ENCODE results near the gene TGM5. TPM values are rescaled to one million over a fixed set of nuclear protein-coding genes. Genes with fewer than 3 reads are reported as not detected.

Gene TGM5
- total RNA-seq, 6 donors from 2014 or later, result 0.30 TPM; not detected in 5

GRCh38 chr15:43238671-43239131, 28.0 kb downstream of the TGM5 start:
- H3K27ac ChIP-seq, result no peak overlapping the region
- no peaks in the 10 kb centered on the region for H3K9me3 ChIP-seq
- H3K27me3 ChIP-seq, result no peaks in the 10 kb centered on the region
- TF ChIP-seq EP300 (IDR thresholded peaks at IDR 0.05) (no peak), CTCF (IDR thresholded peaks at IDR 0.05) (no peak), POLR2A (IDR thresholded peaks at IDR 0.05) (no peak)
- peak in 1 of 2 donors; percentile 44 for ATAC-seq (ENCODE audit: low FRiP score in 2 of 2)
- H3K4me1 ChIP-seq, result no peaks in the 10 kb centered on the region
- H3K36me3 ChIP-seq, result no peaks in the 10 kb centered on the region
- no peak for DNase-seq
- H3K4me3 ChIP-seq, result no peak overlapping the region
- 71 to 80% methylated on average over 6 to 10 of the region's 10 CpGs for WGBS, 2 donors

GRCh38 chr15:43237842-43238470, 28.8 kb downstream of the TGM5 start:
- TF ChIP-seq POLR2A (IDR thresholded peaks at IDR 0.05) (no peak), EP300 (IDR thresholded peaks at IDR 0.05) (no peak), CTCF (IDR thresholded peaks at IDR 0.05) (no peak), POLR2AphosphoS5 (IDR thresholded peaks at IDR 0.05) (no peak)
- ATAC-seq (ENCODE audit: low FRiP score in 2 of 2) (no peak), DNase-seq (no peak)
- WGBS, 2 donors, result 79 to 81% methylated on average over 4 to 9 of the region's 9 CpGs
- no peaks in the 10 kb centered on the region for H3K36me3 ChIP-seq
- no peak overlapping the region for H3K27ac ChIP-seq
- no peaks in the 10 kb centered on the region for H3K27me3 ChIP-seq
- no peak overlapping the region for H3K4me3 ChIP-seq
- no peaks in the 10 kb centered on the region for H3K9me3 ChIP-seq
- H3K4me1 ChIP-seq, result no peaks in the 10 kb centered on the region

GRCh38 chr15:43235536-43235935, 31.2 kb downstream of the TGM5 start:
- WGBS, 2 donors, result 88 to 92% methylated on average over 5 to 6 of the region's 6 CpGs
- no peak overlapping the region for H3K27ac ChIP-seq
- H3K4me3 ChIP-seq, result no peak overlapping the region
- DNase-seq (no peak), ATAC-seq (ENCODE audit: low FRiP score in 2 of 2) (no peak)
- H3K4me1 ChIP-seq, result no peaks in the 10 kb centered on the region
- no peaks in the 10 kb centered on the region for H3K36me3 ChIP-seq
- H3K9me3 ChIP-seq, result no peaks in the 10 kb centered on the region
- no peaks in the 10 kb centered on the region for H3K27me3 ChIP-seq
- TF ChIP-seq EP300 (IDR thresholded peaks at IDR 0.05), result no peak
- TF ChIP-seq CTCF (IDR thresholded peaks at IDR 0.05), result no peak
- no peak for TF ChIP-seq POLR2A (IDR thresholded peaks at IDR 0.05)
- TF ChIP-seq POLR2AphosphoS5 (IDR thresholded peaks at IDR 0.05), result no peak

- Histone ChIP-seq H3K4me3 (no peak overlapping the region), H3K27me3 (no peaks in the 10 kb centered on the region), H3K9me3 (no peaks in the 10 kb centered on the region), H3K27ac (no peak overlapping the region), H3K36me3 (no peaks in the 10 kb centered on the region), H3K4me1 (no peaks in the 10 kb centered on the region)
- DNase-seq, result no peak
- TF ChIP-seq CTCF (IDR thresholded peaks at IDR 0.05) (no peak), EP300 (IDR thresholded peaks at IDR 0.05) (no peak), POLR2AphosphoS5 (IDR thresholded peaks at IDR 0.05) (no peak), POLR2A (IDR thresholded peaks at IDR 0.05) (no peak)
- no peak for ATAC-seq (ENCODE audit: low FRiP score in 2 of 2)
- WGBS, 2 donors, result 80 to 86% methylated on average over 3 of the region's 3 CpGs
Measured at GRCh38 chr15:43232289-43232874, 34.3 kb downstream of the TGM5 start.

Measured in upper lobe of left lung (tissue), 6 donors.